ENCODE measurements around the gene WDR75.

- TF ChIP-seq, protein P1, sequence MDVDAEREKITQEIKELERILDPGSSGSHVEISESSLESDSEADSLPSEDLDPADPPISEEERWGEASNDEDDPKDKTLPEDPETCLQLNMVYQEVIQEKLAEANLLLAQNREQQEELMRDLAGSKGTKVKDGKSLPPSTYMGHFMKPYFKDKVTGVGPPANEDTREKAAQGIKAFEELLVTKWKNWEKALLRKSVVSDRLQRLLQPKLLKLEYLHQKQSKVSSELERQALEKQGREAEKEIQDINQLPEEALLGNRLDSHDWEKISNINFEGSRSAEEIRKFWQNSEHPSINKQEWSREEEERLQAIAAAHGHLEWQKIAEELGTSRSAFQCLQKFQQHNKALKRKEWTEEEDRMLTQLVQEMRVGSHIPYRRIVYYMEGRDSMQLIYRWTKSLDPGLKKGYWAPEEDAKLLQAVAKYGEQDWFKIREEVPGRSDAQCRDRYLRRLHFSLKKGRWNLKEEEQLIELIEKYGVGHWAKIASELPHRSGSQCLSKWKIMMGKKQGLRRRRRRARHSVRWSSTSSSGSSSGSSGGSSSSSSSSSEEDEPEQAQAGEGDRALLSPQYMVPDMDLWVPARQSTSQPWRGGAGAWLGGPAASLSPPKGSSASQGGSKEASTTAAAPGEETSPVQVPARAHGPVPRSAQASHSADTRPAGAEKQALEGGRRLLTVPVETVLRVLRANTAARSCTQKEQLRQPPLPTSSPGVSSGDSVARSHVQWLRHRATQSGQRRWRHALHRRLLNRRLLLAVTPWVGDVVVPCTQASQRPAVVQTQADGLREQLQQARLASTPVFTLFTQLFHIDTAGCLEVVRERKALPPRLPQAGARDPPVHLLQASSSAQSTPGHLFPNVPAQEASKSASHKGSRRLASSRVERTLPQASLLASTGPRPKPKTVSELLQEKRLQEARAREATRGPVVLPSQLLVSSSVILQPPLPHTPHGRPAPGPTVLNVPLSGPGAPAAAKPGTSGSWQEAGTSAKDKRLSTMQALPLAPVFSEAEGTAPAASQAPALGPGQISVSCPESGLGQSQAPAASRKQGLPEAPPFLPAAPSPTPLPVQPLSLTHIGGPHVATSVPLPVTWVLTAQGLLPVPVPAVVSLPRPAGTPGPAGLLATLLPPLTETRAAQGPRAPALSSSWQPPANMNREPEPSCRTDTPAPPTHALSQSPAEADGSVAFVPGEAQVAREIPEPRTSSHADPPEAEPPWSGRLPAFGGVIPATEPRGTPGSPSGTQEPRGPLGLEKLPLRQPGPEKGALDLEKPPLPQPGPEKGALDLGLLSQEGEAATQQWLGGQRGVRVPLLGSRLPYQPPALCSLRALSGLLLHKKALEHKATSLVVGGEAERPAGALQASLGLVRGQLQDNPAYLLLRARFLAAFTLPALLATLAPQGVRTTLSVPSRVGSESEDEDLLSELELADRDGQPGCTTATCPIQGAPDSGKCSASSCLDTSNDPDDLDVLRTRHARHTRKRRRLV (CRISPR knock-in tag; IDR thresholded peaks at IDR 0.05), result no peak
- TF ChIP-seq EZH2 (conservative IDR thresholded peaks at IDR 0.05; ENCODE audit: low read depth, low read length), result no peak
- no peak for TF ChIP-seq KAT7 (CRISPR knock-in tag; IDR thresholded peaks at IDR 0.05; ENCODE audit: borderline replicate concordance)
- no peak for TF ChIP-seq ZFY (CRISPR knock-in tag; IDR thresholded peaks at IDR 0.05)
- no peak for TF ChIP-seq TCF7L2 (IDR thresholded peaks at IDR 0.05; ENCODE audit: low read depth, low read length)
- TF ChIP-seq, protein P2, sequence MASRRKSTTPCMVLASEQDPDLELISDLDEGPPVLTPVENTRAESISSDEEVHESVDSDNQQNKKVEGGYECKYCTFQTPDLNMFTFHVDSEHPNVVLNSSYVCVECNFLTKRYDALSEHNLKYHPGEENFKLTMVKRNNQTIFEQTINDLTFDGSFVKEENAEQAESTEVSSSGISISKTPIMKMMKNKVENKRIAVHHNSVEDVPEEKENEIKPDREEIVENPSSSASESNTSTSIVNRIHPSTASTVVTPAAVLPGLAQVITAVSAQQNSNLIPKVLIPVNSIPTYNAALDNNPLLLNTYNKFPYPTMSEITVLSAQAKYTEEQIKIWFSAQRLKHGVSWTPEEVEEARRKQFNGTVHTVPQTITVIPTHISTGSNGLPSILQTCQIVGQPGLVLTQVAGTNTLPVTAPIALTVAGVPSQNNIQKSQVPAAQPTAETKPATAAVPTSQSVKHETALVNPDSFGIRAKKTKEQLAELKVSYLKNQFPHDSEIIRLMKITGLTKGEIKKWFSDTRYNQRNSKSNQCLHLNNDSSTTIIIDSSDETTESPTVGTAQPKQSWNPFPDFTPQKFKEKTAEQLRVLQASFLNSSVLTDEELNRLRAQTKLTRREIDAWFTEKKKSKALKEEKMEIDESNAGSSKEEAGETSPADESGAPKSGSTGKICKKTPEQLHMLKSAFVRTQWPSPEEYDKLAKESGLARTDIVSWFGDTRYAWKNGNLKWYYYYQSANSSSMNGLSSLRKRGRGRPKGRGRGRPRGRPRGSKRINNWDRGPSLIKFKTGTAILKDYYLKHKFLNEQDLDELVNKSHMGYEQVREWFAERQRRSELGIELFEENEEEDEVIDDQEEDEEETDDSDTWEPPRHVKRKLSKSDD (CRISPR knock-in tag; IDR thresholded peaks at IDR 0.05; ENCODE audit: low read depth), result no peak
- no peak for TF ChIP-seq RFX1 (IDR thresholded peaks at IDR 0.05)
- TF ChIP-seq MAFK (conservative IDR thresholded peaks at IDR 0.05 in 1 of 2, IDR thresholded peaks at IDR 0.05 in 1 of 2; ENCODE audit: low read length in 2 of 2), result no peak
- TF ChIP-seq ZFP36L1 (CRISPR knock-in tag; IDR thresholded peaks at IDR 0.05), result no peak
- no peak for TF ChIP-seq MXD1 (CRISPR knock-in tag; IDR thresholded peaks at IDR 0.05)
These were observed 3.3 kb upstream of the WDR75 start for GRCh38 chr2:189437926-189438325.
